Spleen (tissue), 7 donors: Measurements from ENCODE around the gene PYGB.

Experiments
- CTCF ChIP-seq, 11 experiments: fragments of 200-600 bp in 7 of 11; fragments of 450-650 bp in 4 of 11; sonication (generic) in 4 of 11; IDR thresholded peaks in 8 of 11; conservative IDR thresholded peaks in 3 of 11; 1 replicate in 7 of 11; 2 replicates in 4 of 11; pipeline versions ENCODE4 v1.4.0 to v1.8.0; 2016 to 2021; ENCODE audit warnings: antibody characterized with exemption in 11 of 11, inconsistent platforms in 4 of 11, mild to moderate bottlenecking in 1 of 11
- POLR2A ChIP-seq, 3 donors: fragments of 450-650 bp; IDR thresholded peaks; one replicate each; pipeline ENCODE4 v1.5.1; 2017; ENCODE audit warnings: antibody characterized with exemption in 3 of 3, mild to moderate bottlenecking in 1 of 3
- POLR2AphosphoS5 ChIP-seq, 3 donors: sonication (generic); formaldehyde crosslinking; IDR thresholded peaks; one replicate each; pipeline ENCODE4 v1.5.1; 2017; ENCODE audit warnings: antibody characterized with exemption in 3 of 3
- donor health status: DM: no; HTN: no; CAD: no; lungs with moderate emphysema.
- donor health status: DM: no; HTN: no; CAD: no.
- donor health status: DM: no; HTN: no; CAD: no.

GRCh38 chr20:25198663-25199383, 49.1 kb upstream of the PYGB start:
- TF ChIP-seq CTCF (IDR thresholded peaks at IDR 0.05 in 8 of 11, conservative IDR thresholded peaks at IDR 0.05 in 3 of 11) (no peak), POLR2A (IDR thresholded peaks at IDR 0.05) (no peak), POLR2AphosphoS5 (IDR thresholded peaks at IDR 0.05) (no peak)
